NCI-H526 treated with DMSO at 0.1 percent for 48 hours (cell line): ENCODE measurements around the gene TMEM165.
A peak's percentile ranks its signal among the peaks of the same experiment; 100 is the strongest.
"Not testable (repeated sequence)": the region's sequence is repeated elsewhere in the genome, so short reads cannot be mapped to it uniquely, and the experiment has no call there.

Experiments
- DNase-seq: peaks from one replicate; lab custom pipeline; 2025; lab: John Stamatoyannopoulos, UW

TMEM165 gene, protein sequence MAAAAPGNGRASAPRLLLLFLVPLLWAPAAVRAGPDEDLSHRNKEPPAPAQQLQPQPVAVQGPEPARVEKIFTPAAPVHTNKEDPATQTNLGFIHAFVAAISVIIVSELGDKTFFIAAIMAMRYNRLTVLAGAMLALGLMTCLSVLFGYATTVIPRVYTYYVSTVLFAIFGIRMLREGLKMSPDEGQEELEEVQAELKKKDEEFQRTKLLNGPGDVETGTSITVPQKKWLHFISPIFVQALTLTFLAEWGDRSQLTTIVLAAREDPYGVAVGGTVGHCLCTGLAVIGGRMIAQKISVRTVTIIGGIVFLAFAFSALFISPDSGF

DNA sequence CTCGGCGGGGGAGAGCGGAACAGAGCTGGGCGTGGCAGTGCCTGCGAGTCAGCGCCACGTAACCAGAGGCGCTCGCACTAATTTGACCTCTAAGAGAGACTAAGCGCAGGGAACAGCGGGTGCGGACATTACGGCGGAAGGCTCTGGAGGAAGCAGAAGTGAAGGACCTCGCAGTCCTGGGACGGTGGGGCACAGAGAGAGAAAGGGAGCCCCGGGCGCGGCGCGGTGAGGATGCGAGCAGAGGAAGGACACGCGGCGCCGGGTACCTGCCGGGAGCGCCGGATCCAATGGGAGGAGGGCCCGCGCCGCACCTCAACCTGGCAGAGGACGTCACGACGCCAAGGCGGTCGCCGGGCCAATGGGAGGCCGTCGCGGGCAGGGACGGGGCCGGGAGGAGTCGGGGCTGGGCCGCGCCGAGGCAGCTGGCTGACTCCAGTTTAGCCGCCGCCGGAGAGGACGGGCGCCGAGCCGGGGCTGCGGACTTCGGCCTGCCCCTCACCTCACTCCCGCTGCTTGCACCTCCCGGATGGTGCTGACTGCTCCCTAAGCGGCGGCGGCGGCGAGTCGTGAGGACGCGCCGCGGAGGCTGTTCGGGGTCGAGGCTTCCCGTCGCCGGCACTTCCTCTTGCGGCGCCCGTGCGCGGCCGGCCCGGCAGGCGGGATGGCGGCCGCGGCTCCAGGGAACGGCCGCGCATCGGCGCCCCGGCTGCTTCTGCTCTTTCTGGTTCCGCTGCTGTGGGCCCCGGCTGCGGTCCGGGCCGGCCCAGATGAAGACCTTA is at the start of gene TMEM165:
Gene TMEM165, plus strand, starts transcription at position 429 of the 779 bp plus-strand sequence. Its CDS starts 233 bp downstream, at position 662.
- DNase-seq, result peak; percentile 88

DNA sequence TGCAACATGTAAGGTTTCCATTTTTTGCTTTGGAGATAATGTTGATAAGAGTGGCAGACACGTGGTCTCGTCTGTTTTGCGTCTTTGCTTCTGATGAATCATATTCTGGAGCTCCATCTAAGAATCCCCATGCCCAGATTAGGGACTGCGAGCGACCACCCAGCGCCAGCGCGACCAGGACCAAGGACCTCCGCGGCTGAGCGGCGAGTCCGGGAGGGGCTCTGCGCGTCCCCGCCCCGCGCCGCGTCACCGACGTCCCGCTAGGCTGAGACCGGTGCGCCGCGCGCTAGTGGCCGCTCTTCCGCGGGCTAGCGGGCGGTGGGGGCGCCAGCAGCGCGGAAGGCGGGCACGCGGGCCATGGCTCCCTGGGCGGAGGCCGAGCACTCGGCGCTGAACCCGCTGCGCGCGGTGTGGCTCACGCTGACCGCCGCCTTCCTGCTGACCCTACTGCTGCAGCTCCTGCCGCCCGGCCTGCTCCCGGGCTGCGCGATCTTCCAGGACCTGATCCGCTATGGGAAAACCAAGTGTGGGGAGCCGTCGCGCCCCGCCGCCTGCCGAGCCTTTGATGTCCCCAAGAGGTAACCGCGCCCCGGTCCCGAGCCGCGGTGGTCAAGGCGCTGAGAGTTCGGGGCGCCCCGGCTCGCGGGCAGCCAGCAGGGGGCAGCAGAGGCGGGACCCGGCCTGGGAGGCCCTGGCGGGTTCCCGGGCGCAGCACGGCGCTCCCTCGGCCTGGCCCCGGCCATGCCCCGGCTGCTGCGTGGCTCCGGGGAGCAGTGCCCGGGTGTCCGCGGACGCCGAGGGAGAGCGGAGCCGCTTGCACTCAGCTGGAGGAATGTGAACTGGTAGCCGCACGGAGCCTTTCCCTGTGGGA is 49.5 kb upstream of the TMEM165 start, which contains the start of gene SRD5A3:
Gene SRD5A3, plus strand, starts transcription at position 263 of the 871 bp plus-strand sequence. Its CDS starts 95 bp downstream, at position 358.
- peak; percentile 82 for DNase-seq

DNA sequence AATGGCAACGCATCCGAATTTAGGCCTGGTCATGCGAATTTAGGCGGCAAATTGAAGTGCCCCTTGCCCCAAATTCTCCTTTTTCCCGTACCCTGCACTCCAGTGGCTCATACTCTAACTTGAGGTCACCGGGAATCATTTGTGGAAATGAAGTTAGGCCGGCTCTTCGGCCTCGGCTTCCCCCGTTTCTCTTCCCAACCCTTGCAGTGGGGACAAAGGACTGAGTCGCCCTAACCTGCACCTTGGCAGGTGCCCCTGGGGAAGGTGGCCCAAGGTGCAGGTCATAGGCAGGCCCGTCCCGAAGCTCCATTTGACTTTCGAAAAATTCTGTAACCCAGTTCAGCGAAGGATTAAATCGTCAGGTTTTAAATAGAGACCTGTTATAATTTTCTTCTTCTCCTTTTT is 48.9 kb upstream of the TMEM165 start:
- DNase-seq, result no peak

DNA sequence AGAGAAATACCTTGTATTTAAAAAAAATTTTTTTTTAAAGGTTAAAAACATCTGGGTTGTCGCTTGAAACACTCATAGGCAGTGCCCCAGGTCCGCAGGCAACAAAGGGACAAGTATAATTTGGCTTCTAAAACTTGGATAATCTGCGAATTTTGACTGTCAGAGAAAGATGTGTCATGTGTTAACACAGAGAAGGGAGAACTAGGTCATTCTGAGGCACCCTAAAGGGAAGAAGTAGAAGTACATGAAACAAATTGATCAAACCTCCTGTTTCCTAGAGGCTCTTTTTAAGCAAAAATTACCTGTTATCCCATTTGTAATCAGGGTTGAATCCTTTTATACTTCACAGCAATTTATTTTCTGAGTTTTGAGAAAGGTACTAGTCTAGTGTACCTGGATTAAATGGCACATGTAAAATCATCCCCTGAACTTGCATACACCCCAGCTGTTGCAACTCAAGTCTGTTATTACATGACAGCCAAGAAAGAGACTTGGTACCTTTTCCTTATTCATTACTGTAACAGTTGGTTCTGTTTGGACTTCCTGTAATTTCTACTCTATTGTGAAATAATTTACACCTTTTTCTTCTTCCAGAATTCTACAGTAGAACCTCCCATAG is 48.0 kb upstream of the TMEM165 start:
- no peak for DNase-seq

DNA sequence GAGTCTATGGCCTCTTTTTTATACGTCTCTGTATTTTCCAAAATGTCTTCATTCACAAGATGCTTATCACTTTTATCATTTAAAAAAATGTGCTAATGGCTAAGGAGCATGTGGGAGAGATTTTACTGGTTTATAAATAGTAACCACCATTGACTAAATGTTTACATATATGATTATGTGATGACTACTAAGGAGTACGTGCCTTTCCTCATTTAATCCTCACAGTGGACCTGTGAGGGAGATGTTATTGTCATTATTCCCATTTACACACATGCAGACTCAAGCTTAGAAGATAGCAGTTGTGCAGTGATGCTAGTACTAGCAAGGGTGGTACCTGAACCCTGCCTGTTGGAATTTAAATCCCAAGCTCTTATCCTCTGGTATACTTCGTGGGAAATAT is 47.3 kb upstream of the TMEM165 start:
- no peak for DNase-seq

DNA sequence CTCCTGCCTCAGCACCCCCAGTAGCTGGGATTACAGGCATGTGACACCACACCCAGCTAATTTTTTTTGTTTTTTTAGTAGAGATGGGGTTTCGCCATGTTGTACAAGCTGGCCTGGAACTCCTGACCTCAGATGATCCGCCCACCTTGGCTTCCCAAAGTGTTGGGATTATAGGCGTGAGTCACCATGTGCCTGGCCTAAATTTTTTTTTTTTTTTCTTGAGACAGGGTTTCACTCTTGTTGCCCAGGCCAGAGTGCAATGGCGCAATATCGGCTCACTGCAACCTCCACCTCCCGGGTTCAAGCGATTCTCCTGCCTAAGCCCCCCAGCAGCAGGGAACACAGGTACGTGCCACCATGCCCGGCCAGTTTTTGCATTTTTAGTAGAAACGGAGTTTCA is 44.9 kb upstream of the TMEM165 start:
- DNase-seq, result not testable (repeated sequence)

DNA sequence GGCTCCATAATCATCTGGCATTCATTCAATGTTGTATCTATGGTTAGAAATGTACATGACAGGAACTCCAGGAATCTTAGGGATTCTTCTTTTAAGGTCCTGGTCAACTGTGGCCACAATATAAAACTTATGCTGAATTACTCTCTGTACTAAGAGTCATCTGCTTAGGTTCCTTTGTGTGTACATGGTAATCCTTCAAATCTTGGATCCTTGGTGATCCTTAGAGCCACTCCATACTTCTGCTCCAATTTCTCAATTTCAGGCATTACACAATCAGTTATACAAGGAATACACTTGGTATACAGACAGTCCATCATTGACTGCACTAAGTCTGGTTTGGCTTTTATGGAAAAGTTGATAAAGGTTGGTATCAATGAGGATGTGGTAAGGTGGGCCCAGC is 43.9 kb upstream of the TMEM165 start:
- no peak for DNase-seq

DNA sequence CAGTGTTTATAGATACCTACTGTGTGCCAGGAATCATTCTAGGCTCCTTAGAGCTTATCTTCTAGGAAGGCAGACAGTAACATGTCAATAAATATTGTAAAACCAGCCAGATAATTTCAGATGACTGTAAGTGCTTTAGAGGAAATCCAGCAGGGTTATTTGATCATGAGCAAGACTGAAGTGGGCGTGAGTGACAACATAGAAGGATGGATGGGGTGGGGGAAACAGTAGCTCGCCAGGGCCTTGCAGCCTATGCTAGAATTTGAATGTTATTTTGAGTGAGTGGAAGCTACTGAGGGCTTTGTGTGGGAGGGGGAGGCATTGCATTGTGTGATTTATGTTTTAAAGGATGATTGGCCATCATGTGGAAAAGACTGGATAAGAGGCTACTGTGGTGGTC is 43.0 kb upstream of the TMEM165 start:
- DNase-seq, result no peak

DNA sequence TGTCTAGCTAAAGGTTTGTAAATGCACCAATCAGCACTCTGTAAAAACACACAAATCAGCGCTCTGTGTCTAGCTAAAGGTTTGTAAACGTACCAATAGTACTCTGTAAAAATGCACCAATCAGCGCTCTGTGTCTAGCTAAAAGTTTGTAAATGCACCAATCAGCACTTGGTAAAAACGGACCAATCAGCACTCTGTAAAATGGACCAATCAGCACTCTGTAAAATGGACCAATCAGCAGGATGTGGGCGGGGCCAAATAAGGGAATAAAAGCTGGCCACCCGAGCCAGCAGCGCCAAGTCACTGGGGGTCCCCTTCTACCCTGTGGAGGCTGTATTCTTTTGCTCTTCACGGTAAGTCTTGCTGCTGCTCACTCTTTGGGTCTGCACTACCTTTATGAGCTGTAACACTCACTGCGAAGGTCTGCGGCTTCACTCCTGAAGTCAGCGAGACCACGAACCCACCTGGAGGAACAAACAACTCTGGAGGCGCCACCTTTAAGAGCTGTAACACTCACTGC is 42.5 kb upstream of the TMEM165 start:
- DNase-seq, result not testable (repeated sequence)

DNA sequence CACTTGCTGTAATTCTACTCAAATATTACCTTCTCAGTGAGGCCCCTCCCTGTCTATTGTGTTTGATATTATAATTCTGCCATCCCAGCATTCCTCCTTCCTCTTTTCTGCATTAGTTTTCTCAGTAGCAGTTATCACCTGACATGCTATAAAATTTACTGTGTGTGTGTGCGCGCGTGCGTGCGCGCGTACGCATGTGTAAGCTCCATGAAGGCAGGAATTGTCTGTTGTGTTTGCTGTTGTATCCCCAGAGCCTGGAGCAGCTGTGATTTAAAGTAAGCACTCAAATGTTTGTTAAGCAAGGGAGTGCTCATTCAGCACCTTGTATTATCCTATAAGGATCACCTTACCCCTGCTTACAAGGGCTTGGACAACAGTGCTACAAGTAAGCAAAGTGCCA is 41.1 kb upstream of the TMEM165 start:
- DNase-seq, result no peak

DNA sequence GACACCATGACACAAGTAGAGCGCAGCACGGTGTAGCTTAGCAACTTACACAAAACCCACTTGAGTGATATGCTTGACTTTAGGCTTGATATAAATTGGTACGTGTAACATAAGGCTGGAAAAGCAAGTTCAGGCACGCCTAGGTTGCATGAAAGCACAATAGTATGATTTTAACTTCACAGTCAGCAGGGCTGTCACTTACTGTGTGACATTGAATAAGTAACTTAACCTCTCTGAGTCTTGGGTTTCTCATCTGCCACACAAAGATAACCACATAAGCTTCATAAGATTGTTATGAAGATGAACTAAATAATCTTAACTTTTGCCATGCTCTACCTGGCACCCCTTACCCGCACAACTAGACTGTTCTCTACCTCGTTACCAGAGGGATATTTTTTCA is 40.2 kb upstream of the TMEM165 start:
- DNase-seq, result no peak

DNA sequence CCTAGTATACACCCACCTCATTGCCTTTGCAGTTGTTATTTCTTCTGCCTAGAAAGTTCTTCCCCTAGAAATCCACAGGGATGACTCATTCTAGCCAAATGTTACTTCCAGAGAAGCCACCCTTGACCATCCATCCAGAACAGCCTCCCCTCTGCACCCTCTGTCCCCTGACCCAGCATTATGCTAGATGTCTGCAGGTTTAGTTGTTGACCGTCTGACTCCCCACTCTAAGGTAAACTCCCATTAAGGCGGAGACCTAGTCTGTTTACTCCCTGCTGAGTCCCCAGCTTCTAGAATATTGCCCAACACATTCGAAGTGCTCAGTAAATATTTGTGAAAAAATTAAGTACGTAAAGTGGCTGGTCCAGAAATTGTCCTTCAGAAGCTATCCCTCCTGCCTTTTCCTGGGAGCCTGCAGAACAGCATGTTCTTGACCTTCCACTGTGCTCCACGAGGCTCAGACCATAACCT is 38.7 kb upstream of the TMEM165 start:
- no peak for DNase-seq

DNA sequence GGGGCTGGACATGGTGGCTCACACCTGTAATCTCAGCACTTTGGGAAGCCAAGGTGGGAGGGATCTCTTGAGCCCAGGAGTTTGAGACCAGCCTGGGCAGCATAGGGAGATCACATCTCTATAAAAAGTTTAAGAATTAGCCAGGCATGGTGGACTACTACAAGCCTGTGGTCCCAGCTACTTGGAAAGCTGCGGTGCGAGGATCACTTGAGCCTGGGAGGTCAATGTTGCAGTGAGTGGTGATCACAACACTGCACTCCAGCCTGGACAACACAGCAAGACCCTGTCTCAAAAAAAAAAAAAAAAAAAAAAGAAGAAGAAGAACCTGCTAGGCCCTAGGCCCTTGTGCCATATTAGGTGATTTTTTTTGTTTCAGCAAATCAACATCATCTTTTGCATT is 37.5 kb upstream of the TMEM165 start:
- DNase-seq, result no peak

DNA sequence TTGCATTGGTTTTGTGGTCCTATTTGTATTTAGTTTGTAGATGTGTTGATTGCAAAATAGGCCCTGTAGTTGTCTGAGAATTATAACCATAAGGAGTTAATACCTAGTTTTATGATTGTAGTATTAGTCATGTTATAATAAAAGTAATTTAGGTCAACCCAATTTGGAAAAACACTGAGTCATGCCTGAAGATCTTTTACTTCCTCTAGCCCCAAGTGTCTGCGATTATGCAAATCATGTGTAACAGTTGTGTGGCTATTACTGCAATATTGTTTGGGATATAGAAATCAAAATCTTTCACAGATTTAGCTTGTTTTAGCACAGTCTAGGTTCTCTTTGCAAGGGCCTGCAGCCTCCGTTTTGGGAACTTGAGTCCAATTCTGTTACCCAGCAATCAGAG is 37.1 kb upstream of the TMEM165 start:
- no peak for DNase-seq

DNA sequence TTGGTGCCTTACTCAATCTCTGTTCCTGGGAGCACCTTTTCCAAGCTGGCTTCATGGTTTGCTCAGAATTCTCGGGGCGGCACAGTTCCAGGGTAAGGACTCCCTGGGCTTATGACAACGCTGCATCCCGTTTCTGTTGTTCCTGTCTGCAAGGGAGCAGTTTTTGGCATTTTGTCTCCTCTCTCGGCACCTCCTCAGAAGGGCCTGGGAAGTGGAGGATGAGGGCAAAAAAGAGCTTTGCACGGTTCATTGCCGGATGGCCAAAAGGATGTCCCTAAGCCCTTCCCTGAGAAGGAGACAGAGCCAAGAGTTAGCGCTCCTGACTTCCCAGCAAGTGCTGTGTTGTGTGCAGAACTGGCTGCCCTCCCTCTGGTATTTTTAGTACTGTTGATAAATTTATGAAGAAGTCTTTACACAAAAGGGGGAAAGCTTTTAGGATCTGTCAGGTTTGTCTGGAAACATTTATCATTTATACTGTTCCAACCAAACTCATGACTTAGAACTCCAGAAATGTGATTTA is 36.3 kb upstream of the TMEM165 start:
- DNase-seq, result no peak

DNA sequence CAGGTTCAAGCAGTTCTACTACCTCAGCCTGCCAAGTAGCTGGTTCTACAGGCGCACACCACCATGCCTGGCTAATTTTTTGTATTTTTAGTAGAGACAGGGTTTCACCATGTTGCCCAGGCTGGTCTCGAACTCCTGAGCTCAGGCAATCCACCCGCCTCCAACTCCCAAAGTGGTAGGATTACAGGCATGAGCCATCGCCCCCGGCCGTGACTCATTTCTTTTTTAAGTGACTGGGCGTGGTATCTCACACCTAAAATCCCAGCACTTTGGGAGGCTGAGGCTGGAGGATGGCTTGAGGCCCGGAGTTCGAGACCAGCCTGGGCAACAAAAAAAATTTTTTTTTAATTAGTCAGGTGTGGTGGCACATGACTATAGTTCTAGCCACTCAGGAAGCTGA is 32.8 kb upstream of the TMEM165 start:
- DNase-seq, result not testable (repeated sequence)

DNA sequence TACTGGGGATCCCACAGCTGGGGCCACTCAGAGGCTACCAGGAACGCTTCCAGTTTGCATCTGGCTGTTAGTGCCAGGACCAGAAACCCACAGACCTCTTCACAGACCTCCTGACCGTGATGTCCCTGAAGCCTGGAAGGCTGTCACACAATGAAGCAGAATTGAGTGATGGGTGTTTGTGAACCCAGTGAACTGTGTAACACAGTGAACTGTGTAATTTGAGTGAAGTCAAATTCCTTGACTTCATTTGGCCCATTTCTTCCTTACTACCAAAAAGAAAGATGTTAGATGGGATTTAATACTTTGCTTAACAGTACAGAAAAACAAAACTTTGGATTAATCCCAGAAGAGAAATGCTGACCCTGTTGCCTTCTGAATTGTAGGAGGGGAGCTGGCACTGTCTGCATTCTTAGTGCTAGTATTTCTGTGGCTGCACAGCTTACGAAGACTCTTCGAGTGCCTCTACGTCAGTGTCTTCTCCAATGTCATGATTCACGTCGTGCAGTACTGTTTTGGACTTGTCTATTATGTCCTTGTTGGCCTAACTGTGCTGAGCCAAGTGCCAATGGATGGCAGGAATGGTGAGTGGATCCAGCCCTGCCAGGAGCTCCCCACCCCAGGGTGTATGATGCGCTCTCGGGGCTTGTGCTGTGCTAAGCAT is 31.9 kb upstream of the TMEM165 start:
- DNase-seq, result no peak

DNA sequence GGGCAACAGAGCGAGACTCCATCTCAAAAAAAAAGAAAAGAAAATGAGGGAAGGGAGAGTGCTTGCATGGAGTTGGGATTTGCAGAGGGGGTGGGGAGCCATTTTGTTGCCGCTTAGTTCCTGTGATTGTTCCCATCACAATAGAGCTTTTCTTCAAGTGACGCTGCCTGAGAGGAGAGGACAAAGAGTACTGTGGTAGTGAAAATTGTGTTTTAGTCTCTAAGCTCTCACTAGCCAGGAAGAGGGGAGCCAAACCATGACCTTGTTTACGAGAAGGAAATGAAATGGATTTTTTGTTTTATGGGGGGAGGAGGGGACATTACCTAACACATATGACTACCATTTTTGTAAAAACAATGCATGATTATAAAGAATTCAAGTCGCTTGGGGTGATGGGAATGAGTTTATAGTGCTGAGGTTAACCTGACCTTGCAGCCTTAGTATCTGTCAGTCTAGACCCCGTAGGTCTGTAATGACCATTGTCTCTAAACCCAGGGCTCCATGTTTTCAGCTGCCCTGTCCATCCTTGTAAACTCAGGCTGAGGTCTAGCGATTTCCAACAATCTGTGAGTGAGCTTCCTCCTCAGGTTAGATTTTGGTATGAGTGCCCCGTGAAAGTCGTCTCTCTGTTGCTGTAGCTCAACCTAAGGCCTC is 30.9 kb upstream of the TMEM165 start:
- DNase-seq, result no peak

DNA sequence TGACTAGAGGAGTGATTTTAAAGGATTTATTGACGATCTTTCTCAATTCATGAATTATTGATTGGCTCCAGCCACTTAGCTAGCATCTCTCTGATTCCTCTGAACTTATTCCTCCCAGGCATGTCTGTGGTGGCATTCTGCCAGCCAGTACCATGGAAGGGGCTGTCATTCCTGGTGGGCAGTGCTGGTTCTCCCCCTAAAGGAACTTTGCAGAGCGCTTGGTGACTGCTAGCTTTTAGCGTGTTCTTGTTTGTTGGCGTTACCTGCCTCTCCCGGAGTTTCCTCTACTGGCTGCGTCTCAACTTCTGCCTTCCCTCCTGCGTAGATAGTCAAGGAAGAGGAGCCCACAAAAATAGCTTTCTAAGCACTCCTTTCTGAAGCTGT is 30.4 kb upstream of the TMEM165 start:
- no peak for DNase-seq

DNA sequence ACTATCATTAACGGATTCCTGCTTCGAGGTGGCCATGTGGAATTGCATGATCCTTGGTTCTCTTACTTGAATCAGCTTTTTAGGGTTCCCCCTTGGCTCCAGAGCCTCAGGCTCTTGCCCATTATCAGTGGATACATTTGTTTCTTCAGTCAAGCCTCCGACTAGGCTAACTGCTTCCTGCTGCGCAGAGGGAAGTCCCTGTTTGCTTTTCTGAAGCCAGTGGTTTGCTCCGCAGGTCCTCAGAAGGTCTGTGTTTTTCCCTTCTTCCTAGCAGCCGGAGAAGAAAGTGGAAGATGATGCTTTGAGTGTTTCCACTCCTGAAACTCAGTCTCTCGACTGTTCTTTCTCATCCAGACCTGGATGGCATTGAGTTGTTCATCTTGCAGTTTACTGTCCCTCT is 29.1 kb upstream of the TMEM165 start:
- no peak for DNase-seq
